HG02588 (cell line): ENCODE data around the gene ITGB5.

Experiments
- ATAC-seq: cut with Tn5 transposase; IDR thresholded peaks from one replicate; pipeline ENCODE4 v1.9.1; 2021; ENCODE audit warnings: mild to moderate bottlenecking, moderate library complexity; ENCODE audit not compliant: unreplicated experiment

The ITGB5 gene

GRCh38 chr3:124773351-124774326 lies 113.5 kb downstream of the ITGB5 start:
- ATAC-seq: no peak

DNA sequence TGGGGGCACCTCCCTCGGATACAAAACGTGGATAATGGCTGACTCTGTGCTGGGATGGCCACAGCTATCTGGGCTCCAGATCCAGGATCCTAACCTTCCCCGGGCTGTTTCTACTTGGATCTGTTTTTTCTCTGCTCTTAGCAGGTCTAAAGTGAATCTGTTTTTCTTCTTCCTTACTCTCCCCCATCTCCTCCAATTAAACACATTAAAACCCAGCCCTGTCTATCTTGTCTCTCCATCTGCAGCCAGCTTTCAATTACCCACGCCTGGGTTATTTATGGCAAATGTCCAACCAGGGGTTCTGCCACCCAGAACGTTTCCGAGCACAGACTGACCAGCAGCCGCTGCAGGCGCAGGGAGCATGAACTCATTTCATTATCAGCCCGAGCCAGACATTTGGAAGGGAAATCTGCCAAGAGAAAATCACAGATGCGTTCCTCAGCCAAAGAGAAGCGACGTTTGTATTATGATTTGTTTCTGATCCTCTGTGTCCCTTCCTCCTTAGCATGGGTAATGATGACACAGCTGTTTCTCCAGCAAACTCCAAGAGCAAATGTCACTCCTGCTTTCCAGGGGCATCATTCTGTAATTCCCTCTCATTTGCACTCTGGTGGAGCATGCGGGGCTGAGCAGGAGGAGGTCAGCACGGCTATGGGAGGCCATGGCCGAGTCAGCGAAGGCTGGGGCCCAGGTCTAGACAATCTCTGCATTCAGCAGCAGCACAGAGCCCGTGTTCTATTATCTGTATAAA lies 114.9 kb downstream of the ITGB5 start:
- ATAC-seq: no peak

DNA sequence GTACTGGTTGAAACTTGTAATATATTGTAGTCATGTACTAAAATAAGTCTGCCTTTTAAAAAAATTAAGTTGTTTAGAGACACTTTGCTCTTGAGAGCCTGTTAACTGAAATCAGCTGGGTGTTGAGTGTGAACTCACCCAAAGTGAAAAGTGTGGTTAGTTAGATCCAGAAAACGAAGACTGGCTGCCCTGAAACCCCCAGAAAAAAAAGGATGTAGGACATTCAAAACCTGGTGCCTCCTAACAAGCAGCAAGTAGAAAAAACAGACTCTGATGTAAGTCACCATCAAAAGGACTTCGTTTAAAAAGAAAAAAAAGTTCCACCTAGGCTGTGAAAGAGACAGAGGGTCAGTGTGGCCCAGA lies 116.1 kb downstream of the ITGB5 start:
- ATAC-seq: no peak

GRCh38 chr3:124770336-124771082 lies 116.7 kb downstream of the ITGB5 start:
- ATAC-seq: no peak

- ATAC-seq: no peak
Measured at GRCh38 chr3:124769462-124769861, 117.7 kb downstream of the ITGB5 start.

- no peak for ATAC-seq
Measured at GRCh38 chr3:124768812-124769211, 118.4 kb downstream of the ITGB5 start.

DNA sequence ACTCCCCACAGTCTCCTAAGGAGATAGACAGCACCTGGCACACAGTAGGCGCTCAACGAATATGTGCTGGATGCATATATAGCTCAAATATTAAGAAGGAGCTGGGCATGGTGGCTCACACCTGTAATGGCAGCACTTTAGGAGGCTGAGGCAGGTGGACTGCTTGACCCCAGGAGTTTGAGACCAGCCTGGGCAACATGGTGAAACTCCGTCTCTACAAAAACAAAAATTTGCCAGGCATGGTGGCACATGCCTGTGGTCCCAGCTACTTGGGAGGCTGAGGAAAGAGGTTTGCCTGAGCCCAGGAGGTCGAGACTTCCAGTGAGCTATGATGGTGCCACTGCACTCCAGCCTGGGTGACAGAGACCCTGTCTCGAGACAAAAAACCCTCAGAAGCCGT lies 119.5 kb downstream of the ITGB5 start:
- ATAC-seq: no peak

- no peak for ATAC-seq
Measured at GRCh38 chr3:124767264-124767663, 119.9 kb downstream of the ITGB5 start.

DNA sequence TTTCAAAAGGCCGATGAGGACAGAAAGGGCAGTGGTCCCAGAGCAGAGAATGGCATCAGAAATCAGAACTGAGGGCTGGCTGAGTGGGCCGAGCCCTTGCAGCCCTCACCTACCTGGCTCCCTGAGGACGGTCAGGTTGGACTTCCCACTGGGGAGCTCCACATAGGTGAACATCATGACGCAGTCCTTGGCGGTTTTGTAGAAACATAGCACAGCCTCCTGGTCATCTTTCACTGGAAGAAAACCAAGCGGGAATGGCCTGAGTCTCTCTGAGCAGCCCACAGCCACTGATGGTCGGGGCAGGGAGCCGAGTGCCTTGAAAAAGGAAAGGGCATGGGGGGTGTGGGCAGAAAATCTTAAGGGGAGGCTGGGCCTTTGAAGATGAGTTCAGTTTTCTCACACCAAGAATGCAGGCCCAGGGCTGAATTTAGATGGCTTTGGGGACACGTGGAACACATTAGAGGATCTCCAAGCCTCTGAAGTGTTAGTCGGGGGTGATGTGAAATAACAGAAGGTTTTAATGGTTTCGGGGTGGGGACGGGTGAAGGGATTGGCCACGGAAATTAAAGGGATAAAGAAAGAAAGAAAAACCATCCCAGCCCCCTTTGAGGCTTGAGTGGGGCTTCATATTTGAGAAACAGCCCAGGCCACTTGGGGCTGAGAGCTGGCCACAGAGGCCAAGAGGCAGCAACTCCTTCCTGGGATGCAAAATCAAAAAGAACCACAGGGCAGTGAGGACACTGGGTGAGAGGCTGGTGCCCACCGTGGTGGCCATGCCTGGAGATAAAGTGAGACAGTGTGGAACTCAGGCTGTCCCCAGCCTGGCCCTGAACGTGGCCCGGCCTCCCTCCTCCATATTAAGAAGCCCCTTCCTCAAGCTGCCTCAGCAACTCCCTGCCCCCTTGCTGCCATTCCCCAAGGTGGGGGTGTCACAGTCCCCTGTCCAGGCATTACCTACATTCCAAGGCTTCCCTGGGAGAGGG lies 120.8 kb downstream of the ITGB5 start:
- no peak for ATAC-seq

GRCh38 chr3:124765197-124765840 lies 121.8 kb downstream of the ITGB5 start:
- ATAC-seq: no peak

- ATAC-seq: no peak
Measured at GRCh38 chr3:124764746-124765145, 122.4 kb downstream of the ITGB5 start.

- no peak for ATAC-seq
Measured at GRCh38 chr3:124763644-124764358, 123.4 kb downstream of the ITGB5 start.

GRCh38 chr3:124763206-124763605 lies 124.0 kb downstream of the ITGB5 start:
- no peak for ATAC-seq

DNA sequence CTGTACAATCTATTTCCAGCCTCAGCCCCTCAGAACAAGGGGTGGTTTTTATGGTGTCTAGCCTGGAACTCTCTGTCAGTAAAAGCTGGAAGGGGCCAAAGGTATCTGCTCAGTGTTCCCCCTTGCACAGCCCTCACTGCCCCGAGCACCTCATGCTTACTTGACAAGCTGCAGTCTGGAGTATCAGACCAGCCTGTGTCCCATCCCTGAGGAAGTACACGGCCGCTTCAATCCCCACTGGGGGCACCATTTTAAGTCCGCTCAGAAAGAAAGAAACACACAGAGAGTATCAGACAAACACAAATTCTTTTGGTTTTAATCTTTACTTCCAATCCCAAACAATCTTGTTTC lies 124.5 kb downstream of the ITGB5 start:
- no peak for ATAC-seq

- no peak for ATAC-seq
Measured at GRCh38 chr3:124761935-124762660, 125.1 kb downstream of the ITGB5 start.

DNA sequence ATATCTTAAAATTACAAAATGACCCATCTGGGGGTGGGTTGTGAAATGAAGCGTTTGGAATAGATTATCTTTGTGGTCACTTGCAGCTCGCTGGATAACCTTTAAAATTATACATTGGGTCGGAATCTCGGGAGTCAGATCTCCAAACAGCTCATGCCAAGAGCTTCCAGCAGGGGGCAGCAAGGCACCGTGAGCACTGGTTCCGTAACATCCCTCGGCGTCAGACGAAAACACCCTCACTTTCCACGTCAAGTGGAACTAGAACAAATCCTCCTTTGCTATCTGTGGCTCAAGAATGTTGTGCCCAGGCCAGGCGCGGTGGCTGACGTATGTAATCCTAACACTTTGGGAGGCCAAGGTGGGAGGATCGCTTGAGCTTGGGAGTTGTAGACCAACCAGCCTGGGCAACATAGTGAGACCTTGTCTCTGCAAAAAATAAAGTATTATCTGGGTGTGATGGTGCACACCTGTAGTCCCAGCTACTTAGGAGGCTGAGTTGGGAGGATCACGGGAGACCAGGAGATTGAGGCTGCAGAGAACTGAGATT lies 125.8 kb downstream of the ITGB5 start:
- no peak for ATAC-seq

DNA sequence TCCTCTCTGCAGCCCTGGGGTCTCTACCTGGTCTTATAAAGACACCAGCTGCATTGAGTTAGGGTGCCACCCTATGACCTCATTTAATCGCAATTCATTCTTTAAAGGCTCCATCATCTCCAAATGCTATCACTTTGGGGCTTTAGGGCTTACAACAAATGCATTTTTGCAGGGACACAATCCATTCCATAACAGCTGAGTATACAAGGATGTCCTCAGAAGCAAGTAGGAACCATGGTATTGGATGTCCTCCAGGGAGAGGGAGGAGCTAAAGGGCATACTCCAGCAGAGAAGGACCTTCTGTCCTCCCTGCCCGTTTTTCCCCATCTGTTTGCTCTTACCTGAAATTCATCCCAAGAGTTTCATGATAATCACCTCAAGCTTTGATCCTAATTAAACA lies 126.6 kb downstream of the ITGB5 start:
- no peak for ATAC-seq
